HEK293 (cell line): ENCODE measurements around the gene DNAJC3.

Source experiments
- SETDB1 ChIP-seq: IDR thresholded peaks from one replicate; pipeline ENCODE4 v1.6.1; 2017; ENCODE audit warnings: mild to moderate bottlenecking, low read length, moderate library complexity, mixed read lengths; ENCODE audit not compliant: insufficient read length
- SP3 ChIP-seq: fragments of 450-650 bp; formaldehyde crosslinking; IDR thresholded peaks from 2 replicates; pipeline ENCODE4 v1.5.1; 2016; ENCODE audit warnings: missing biosample characterization, missing genetic modification characterization
- TCF7L2 ChIP-seq: IDR thresholded peaks from 2 replicates; pipeline ENCODE4 v1.6.1; 2011; ENCODE audit warnings: low read depth, mild to moderate bottlenecking, inconsistent platforms, low read length, moderate library complexity, borderline replicate concordance
- ZBTB48 ChIP-seq: fragments of 450-650 bp; formaldehyde crosslinking; IDR thresholded peaks from 2 replicates; pipeline ENCODE4 v1.5.1; 2016; ENCODE audit warnings: missing biosample characterization, missing genetic modification characterization
- ZNF138 ChIP-seq: fragments of 450-650 bp; formaldehyde crosslinking; IDR thresholded peaks from 2 replicates; pipeline ENCODE4 v1.5.1; 2016; ENCODE audit warnings: missing biosample characterization, missing genetic modification characterization, borderline replicate concordance
- ZNF292 ChIP-seq: fragments of 450-650 bp; formaldehyde crosslinking; IDR thresholded peaks from 2 replicates; pipeline ENCODE4 v1.5.1; 2016; ENCODE audit warnings: low read depth, missing biosample characterization, missing genetic modification characterization, borderline replicate concordance
- ZNF549 ChIP-seq: fragments of 450-650 bp; IDR thresholded peaks from 2 replicates; pipeline ENCODE4 v1.5.1; 2018; ENCODE audit warnings: missing biosample characterization, missing genetic modification characterization, mild to moderate bottlenecking, inconsistent platforms, moderate library complexity
- ZNF596 ChIP-seq: fragments of 450-650 bp; IDR thresholded peaks from 2 replicates; pipeline ENCODE4 v1.5.0; 2018; ENCODE audit warnings: missing biosample characterization, mild to moderate bottlenecking, missing genetic modification characterization, moderate library complexity
- TF ChIP-seq, protein P1 (sequence below): fragments of 450-650 bp; formaldehyde crosslinking; IDR thresholded peaks from 2 replicates; pipeline ENCODE4 v1.5.1; 2016; ENCODE audit warnings: missing biosample characterization, missing genetic modification characterization
- TF ChIP-seq, protein P2 (sequence below): fragments of 450-650 bp; formaldehyde crosslinking; IDR thresholded peaks from 2 replicates; pipeline ENCODE4 v1.5.1; 2016; ENCODE audit warnings: missing biosample characterization, missing genetic modification characterization
- TF ChIP-seq, protein P3 (sequence below): fragments of 450-650 bp; formaldehyde crosslinking; IDR thresholded peaks from 2 replicates; pipeline ENCODE4 v1.5.1; 2016; ENCODE audit warnings: missing biosample characterization, missing genetic modification characterization
- TF ChIP-seq, protein P4 (sequence below): fragments of 450-650 bp; formaldehyde crosslinking; IDR thresholded peaks from 2 replicates; pipeline ENCODE4 v1.5.1; 2016; ENCODE audit warnings: missing biosample characterization, missing genetic modification characterization

DNA sequence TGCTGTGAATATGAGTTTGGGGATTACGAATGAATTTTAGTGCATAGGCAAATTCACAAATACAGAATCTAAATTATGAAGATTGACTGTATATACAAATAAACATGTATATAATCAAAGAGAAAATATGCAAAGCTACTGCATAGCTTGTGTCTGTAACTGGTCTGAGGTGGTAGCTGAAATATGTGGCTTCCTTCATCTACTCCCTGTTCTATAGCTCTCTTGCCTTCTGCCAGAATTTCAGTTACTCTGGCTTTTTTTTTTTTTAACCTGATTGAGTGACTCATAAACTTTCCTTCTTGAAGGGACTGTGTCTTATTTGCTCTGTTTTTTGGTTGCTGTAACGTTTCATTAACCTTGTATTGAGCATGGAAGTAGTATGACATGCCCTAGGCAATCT lies 26.6 kb downstream of the DNAJC3 start:
- TF ChIP-seq SP3 (tag by site-specific recombination) (no peak), ZNF138 (no peak), ZNF292 (tag by site-specific recombination) (no peak), SETDB1 (no peak), TCF7L2 (no peak), ZNF596 (no peak), ZNF549 (tag by site-specific recombination) (no peak), ZBTB48 (no peak)
- TF ChIP-seq, protein P1, sequence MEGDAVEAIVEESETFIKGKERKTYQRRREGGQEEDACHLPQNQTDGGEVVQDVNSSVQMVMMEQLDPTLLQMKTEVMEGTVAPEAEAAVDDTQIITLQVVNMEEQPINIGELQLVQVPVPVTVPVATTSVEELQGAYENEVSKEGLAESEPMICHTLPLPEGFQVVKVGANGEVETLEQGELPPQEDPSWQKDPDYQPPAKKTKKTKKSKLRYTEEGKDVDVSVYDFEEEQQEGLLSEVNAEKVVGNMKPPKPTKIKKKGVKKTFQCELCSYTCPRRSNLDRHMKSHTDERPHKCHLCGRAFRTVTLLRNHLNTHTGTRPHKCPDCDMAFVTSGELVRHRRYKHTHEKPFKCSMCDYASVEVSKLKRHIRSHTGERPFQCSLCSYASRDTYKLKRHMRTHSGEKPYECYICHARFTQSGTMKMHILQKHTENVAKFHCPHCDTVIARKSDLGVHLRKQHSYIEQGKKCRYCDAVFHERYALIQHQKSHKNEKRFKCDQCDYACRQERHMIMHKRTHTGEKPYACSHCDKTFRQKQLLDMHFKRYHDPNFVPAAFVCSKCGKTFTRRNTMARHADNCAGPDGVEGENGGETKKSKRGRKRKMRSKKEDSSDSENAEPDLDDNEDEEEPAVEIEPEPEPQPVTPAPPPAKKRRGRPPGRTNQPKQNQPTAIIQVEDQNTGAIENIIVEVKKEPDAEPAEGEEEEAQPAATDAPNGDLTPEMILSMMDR (tag by site-specific recombination): no peak
- TF ChIP-seq, protein P2, sequence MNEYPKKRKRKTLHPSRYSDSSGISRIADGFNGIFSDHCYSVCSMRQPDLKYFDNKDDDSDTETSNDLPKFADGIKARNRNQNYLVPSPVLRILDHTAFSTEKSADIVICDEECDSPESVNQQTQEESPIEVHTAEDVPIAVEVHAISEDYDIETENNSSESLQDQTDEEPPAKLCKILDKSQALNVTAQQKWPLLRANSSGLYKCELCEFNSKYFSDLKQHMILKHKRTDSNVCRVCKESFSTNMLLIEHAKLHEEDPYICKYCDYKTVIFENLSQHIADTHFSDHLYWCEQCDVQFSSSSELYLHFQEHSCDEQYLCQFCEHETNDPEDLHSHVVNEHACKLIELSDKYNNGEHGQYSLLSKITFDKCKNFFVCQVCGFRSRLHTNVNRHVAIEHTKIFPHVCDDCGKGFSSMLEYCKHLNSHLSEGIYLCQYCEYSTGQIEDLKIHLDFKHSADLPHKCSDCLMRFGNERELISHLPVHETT (tag by site-specific recombination): no peak
- TF ChIP-seq, protein P3, sequence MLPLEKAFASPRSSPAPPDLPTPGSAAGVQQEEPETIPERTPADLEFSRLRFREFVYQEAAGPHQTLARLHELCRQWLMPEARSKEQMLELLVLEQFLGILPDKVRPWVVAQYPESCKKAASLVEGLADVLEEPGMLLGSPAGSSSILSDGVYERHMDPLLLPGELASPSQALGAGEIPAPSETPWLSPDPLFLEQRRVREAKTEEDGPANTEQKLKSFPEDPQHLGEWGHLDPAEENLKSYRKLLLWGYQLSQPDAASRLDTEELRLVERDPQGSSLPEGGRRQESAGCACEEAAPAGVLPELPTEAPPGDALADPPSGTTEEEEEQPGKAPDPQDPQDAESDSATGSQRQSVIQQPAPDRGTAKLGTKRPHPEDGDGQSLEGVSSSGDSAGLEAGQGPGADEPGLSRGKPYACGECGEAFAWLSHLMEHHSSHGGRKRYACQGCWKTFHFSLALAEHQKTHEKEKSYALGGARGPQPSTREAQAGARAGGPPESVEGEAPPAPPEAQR (tag by site-specific recombination): no peak
- TF ChIP-seq, protein P4, sequence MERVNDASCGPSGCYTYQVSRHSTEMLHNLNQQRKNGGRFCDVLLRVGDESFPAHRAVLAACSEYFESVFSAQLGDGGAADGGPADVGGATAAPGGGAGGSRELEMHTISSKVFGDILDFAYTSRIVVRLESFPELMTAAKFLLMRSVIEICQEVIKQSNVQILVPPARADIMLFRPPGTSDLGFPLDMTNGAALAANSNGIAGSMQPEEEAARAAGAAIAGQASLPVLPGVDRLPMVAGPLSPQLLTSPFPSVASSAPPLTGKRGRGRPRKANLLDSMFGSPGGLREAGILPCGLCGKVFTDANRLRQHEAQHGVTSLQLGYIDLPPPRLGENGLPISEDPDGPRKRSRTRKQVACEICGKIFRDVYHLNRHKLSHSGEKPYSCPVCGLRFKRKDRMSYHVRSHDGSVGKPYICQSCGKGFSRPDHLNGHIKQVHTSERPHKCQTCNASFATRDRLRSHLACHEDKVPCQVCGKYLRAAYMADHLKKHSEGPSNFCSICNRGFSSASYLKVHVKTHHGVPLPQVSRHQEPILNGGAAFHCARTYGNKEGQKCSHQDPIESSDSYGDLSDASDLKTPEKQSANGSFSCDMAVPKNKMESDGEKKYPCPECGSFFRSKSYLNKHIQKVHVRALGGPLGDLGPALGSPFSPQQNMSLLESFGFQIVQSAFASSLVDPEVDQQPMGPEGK (tag by site-specific recombination): no peak
